ENCODE data around the gene SRGAP2C.
"Not testable (repeated sequence)": the region's sequence is repeated elsewhere in the genome, so short reads cannot be mapped to it uniquely, and the experiment has no call there.

GRCh38 chr1:121361451-121362233 lies 176.9 kb downstream of the SRGAP2C start:
- TF ChIP-seq CTCF, POLR2A (IDR thresholded peaks at IDR 0.05): not testable (repeated sequence)
